ENCODE measurements around the gene PPP1R9A.
A peak's percentile ranks its signal among the peaks of the same experiment; 100 is the strongest.

The PPP1R9A gene

GRCh38 chr7:95209788-95210187 is 302.4 kb downstream of the PPP1R9A start:
- DNase-seq, result no peak

GRCh38 chr7:95213148-95213547 is 305.8 kb downstream of the PPP1R9A start:
- no peak for DNase-seq

- no peak for DNase-seq
Observed at GRCh38 chr7:95213809-95214492, 306.6 kb downstream of the PPP1R9A start.

GRCh38 chr7:95219721-95220120 is 312.3 kb downstream of the PPP1R9A start:
- no peak for DNase-seq

- no peak for DNase-seq
Observed at GRCh38 chr7:95220328-95220727, 312.9 kb downstream of the PPP1R9A start.

GRCh38 chr7:95225301-95225700 is 317.9 kb downstream of the PPP1R9A start:
- no peak for DNase-seq

- DNase-seq, result no peak
Observed at GRCh38 chr7:95229301-95229700, 321.9 kb downstream of the PPP1R9A start.

- no peak for DNase-seq
Observed at GRCh38 chr7:95238252-95238943, 331.0 kb downstream of the PPP1R9A start.

- no peak for DNase-seq
Observed at GRCh38 chr7:95240921-95241320, 333.5 kb downstream of the PPP1R9A start.

GRCh38 chr7:95242266-95242665 is 334.9 kb downstream of the PPP1R9A start:
- DNase-seq, result no peak

GRCh38 chr7:95244616-95245015 is 337.2 kb downstream of the PPP1R9A start:
- DNase-seq, result no peak

- no peak for DNase-seq
Observed at GRCh38 chr7:95245828-95246500, 338.6 kb downstream of the PPP1R9A start.

- DNase-seq, result peak; percentile 81
Observed at GRCh38 chr7:95246831-95247370, 339.5 kb downstream of the PPP1R9A start.

GRCh38 chr7:95250571-95250970 is 343.2 kb downstream of the PPP1R9A start:
- DNase-seq, result no peak

GRCh38 chr7:95251966-95252365 is 344.6 kb downstream of the PPP1R9A start:
- no peak for DNase-seq

- no peak for DNase-seq
Observed at GRCh38 chr7:95253986-95254385, 346.6 kb downstream of the PPP1R9A start.

- DNase-seq, result no peak
Observed at GRCh38 chr7:95255691-95256090, 348.3 kb downstream of the PPP1R9A start.

- DNase-seq, result no peak
Observed at GRCh38 chr7:95261895-95262415, 354.6 kb downstream of the PPP1R9A start.

GRCh38 chr7:95262875-95263274 is 355.5 kb downstream of the PPP1R9A start:
- DNase-seq, result no peak

GRCh38 chr7:95263785-95264362 is 356.5 kb downstream of the PPP1R9A start:
- no peak for DNase-seq

- DNase-seq, result no peak
Observed at GRCh38 chr7:95264363-95264891, 357.0 kb downstream of the PPP1R9A start.

GRCh38 chr7:95265634-95266033 is 358.2 kb downstream of the PPP1R9A start:
- no peak for DNase-seq

GRCh38 chr7:95267754-95268153 is 360.4 kb downstream of the PPP1R9A start:
- no peak for DNase-seq

Measured in NCI-H1105 (cell line).